ENCODE data around the gene DEAF1.
A peak's percentile ranks its signal among the peaks of the same experiment; 100 is the strongest.

DEAF1 gene

GRCh38 chr11:726278-727220 lies 31.5 kb upstream of the DEAF1 start:
- Histone ChIP-seq H3K4me3 (ENCODE audit: low read length) (peak overlapping the region; percentile 50; the same call in 1 of the 2 replicates), H3K27ac (ENCODE audit: low read length) (no peak overlapping the region), H3K9ac (ENCODE audit: low read depth, low read length) (peak overlapping the region; percentile 37; the same call in 1 of the 2 replicates), H3K9me3 (ENCODE audit: insufficient read depth, low read depth, low read length) (no peaks in the 10 kb centered on the region), H3K27me3 (ENCODE audit: insufficient read depth, low read length) (peaks cover 36% of the 10 kb centered on the region), H3K4me1 (ENCODE audit: insufficient read depth, low read length) (no peaks in the 10 kb centered on the region), H3K36me3 (ENCODE audit: insufficient read depth, low read depth, low read length) (no peaks in the 10 kb centered on the region)

DNA sequence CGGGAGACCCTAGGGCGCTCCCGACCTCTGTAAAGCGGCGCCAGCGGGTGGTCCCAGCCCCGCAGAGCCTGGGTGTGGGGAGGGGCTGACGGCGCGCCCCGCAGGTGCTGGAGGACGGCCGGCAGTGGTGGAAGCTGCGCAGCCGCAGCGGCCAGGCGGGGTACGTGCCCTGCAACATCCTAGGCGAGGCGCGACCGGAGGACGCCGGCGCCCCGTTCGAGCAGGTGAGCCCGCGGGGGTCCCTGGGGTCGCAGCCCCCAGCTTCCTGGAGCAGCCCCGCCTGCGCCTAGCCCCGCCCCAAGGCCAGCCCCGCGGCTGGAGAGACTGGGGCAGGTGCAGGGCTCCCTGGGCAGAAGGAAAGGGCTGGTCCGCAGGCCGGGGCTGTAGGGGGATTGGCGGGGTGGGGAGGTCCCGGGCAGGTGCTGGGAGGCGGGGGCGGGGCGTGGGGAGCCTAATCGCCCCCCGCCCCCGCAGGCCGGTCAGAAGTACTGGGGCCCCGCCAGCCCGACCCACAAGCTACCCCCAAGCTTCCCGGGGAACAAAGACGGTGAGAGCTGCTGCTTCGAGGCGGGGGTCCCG lies 30.7 kb upstream of the DEAF1 start:
- H3K9me3 ChIP-seq (ENCODE audit: insufficient read depth, low read depth, low read length): no peaks in the 10 kb centered on the region
- no peaks in the 10 kb centered on the region for H3K4me1 ChIP-seq (ENCODE audit: insufficient read depth, low read length)
- peaks cover 40% of the 10 kb centered on the region for H3K27me3 ChIP-seq (ENCODE audit: insufficient read depth, low read length)
- no peak overlapping the region for H3K27ac ChIP-seq (ENCODE audit: low read length)
- H3K36me3 ChIP-seq (ENCODE audit: insufficient read depth, low read depth, low read length): no peaks in the 10 kb centered on the region
- H3K4me3 ChIP-seq (ENCODE audit: low read length): peak overlapping the region; percentile 50; the same call in 1 of the 2 replicates
- no peak overlapping the region for H3K9ac ChIP-seq (ENCODE audit: low read depth, low read length)

- H3K27me3 ChIP-seq (ENCODE audit: insufficient read depth, low read length): peaks cover 48% of the 10 kb centered on the region
- H3K4me1 ChIP-seq (ENCODE audit: insufficient read depth, low read length): no peaks in the 10 kb centered on the region
- H3K27ac ChIP-seq (ENCODE audit: low read length): no peak overlapping the region
- H3K9me3 ChIP-seq (ENCODE audit: insufficient read depth, low read depth, low read length): no peaks in the 10 kb centered on the region
- no peak overlapping the region for H3K9ac ChIP-seq (ENCODE audit: low read depth, low read length)
- H3K4me3 ChIP-seq (ENCODE audit: low read length): no peak overlapping the region
- H3K36me3 ChIP-seq (ENCODE audit: insufficient read depth, low read depth, low read length): no peaks in the 10 kb centered on the region
These were observed 29.9 kb upstream of the DEAF1 start for GRCh38 chr11:724778-725386.

GRCh38 chr11:724049-724777 lies 29.2 kb upstream of the DEAF1 start:
- Histone ChIP-seq H3K9ac (ENCODE audit: low read depth, low read length) (no peak overlapping the region), H3K27me3 (ENCODE audit: insufficient read depth, low read length) (peaks cover 55% of the 10 kb centered on the region), H3K36me3 (ENCODE audit: insufficient read depth, low read depth, low read length) (no peaks in the 10 kb centered on the region)

GRCh38 chr11:723120-723883 lies 28.3 kb upstream of the DEAF1 start:
- Histone ChIP-seq H3K36me3 (ENCODE audit: insufficient read depth, low read depth, low read length) (no peaks in the 10 kb centered on the region), H3K9me3 (ENCODE audit: insufficient read depth, low read depth, low read length) (no peaks in the 10 kb centered on the region), H3K4me1 (ENCODE audit: insufficient read depth, low read length) (no peaks in the 10 kb centered on the region), H3K27me3 (ENCODE audit: insufficient read depth, low read length) (peaks cover 56% of the 10 kb centered on the region), H3K4me3 (ENCODE audit: low read length) (no peak overlapping the region), H3K9ac (ENCODE audit: low read depth, low read length) (no peak overlapping the region), H3K27ac (ENCODE audit: low read length) (no peak overlapping the region)

More at GRCh38 chr11:724049-724777, 29.2 kb upstream of the DEAF1 start:
- Histone ChIP-seq H3K4me1 (ENCODE audit: insufficient read depth, low read length) (no peaks in the 10 kb centered on the region), H3K27ac (ENCODE audit: low read length) (no peak overlapping the region), H3K4me3 (ENCODE audit: low read length) (no peak overlapping the region), H3K9me3 (ENCODE audit: insufficient read depth, low read depth, low read length) (no peaks in the 10 kb centered on the region)

DNA sequence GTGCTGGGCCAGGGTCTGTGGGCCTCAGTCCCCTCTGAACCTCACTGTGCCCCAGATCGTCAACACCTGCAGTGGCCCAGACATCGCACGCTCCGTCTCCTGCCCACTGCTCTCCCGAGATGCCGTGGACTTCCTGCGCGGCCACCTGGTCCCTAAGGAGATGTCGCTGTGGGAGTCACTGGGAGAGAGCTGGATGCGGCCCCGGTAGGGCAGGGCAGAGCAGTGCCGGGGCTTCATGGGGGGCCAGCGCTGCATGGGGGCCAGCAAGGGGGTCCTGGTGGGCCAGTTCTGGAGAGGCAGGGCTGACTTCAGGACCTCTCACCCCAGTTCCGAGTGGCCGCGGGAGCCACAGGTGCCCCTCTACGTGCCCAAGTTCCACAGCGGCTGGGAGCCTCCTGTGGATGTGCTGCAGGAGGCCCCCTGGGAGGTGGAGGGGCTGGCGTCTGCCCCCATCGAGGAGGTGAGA lies 27.4 kb upstream of the DEAF1 start:
- Histone ChIP-seq H3K27me3 (ENCODE audit: insufficient read depth, low read length) (peaks cover 51% of the 10 kb centered on the region), H3K9ac (ENCODE audit: low read depth, low read length) (no peak overlapping the region), H3K9me3 (ENCODE audit: insufficient read depth, low read depth, low read length) (no peaks in the 10 kb centered on the region), H3K4me1 (ENCODE audit: insufficient read depth, low read length) (no peaks in the 10 kb centered on the region), H3K36me3 (ENCODE audit: insufficient read depth, low read depth, low read length) (no peaks in the 10 kb centered on the region), H3K27ac (ENCODE audit: low read length) (no peak overlapping the region), H3K4me3 (ENCODE audit: low read length) (no peak overlapping the region)

GRCh38 chr11:721741-722345 lies 26.8 kb upstream of the DEAF1 start:
- H3K9ac ChIP-seq (ENCODE audit: low read depth, low read length): no peak overlapping the region
- no peak overlapping the region for H3K27ac ChIP-seq (ENCODE audit: low read length)
- no peaks in the 10 kb centered on the region for H3K36me3 ChIP-seq (ENCODE audit: insufficient read depth, low read depth, low read length)
- H3K4me1 ChIP-seq (ENCODE audit: insufficient read depth, low read length): no peaks in the 10 kb centered on the region
- H3K9me3 ChIP-seq (ENCODE audit: insufficient read depth, low read depth, low read length): no peaks in the 10 kb centered on the region
- H3K4me3 ChIP-seq (ENCODE audit: low read length): no peak overlapping the region
- peaks cover 46% of the 10 kb centered on the region for H3K27me3 ChIP-seq (ENCODE audit: insufficient read depth, low read length)

- H3K27ac ChIP-seq (ENCODE audit: low read length): no peak overlapping the region
- no peak overlapping the region for H3K4me3 ChIP-seq (ENCODE audit: low read length)
- no peaks in the 10 kb centered on the region for H3K36me3 ChIP-seq (ENCODE audit: insufficient read depth, low read depth, low read length)
- H3K4me1 ChIP-seq (ENCODE audit: insufficient read depth, low read length): no peaks in the 10 kb centered on the region
- no peaks in the 10 kb centered on the region for H3K9me3 ChIP-seq (ENCODE audit: insufficient read depth, low read depth, low read length)
- no peak overlapping the region for H3K9ac ChIP-seq (ENCODE audit: low read depth, low read length)
- peaks cover 40% of the 10 kb centered on the region for H3K27me3 ChIP-seq (ENCODE audit: insufficient read depth, low read length)
These were observed 26.3 kb upstream of the DEAF1 start for GRCh38 chr11:721247-721740.

DNA sequence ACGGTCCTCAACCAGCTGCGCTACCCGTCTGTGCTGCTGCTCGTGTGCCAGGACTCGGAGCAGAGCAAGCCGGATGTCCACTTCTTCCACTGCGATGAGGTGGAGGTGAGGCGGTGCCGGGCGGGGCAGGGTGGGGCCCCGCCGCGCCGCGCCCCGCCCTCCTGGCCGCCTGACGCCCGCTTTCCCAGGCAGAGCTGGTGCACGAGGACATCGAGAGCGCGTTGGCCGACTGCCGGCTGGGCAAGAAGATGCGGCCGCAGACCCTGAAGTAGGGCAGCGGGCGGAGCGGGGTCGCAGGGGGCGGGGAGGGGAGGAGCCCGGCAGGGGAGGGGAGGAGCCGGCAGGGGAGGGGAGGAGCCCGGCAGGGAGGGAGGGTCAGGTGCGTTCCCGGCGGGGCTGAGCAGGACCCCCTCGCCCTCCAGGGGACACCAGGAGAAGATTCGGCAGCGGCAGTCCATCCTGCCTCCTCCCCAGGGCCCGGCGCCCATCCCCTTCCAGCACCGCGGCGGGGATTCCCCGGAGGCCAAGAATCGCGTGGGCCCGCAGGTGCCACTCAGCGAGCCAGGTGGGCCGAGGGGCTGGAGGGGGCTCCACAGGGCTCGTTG lies 25.7 kb upstream of the DEAF1 start:
- peak overlapping the region; percentile 56 for H3K4me3 ChIP-seq (ENCODE audit: low read length)
- H3K27me3 ChIP-seq (ENCODE audit: insufficient read depth, low read length): peaks cover 35% of the 10 kb centered on the region
- no peak overlapping the region for H3K27ac ChIP-seq (ENCODE audit: low read length)
- no peaks in the 10 kb centered on the region for H3K9me3 ChIP-seq (ENCODE audit: insufficient read depth, low read depth, low read length)
- H3K9ac ChIP-seq (ENCODE audit: low read depth, low read length): no peak overlapping the region
- no peaks in the 10 kb centered on the region for H3K36me3 ChIP-seq (ENCODE audit: insufficient read depth, low read depth, low read length)
- no peaks in the 10 kb centered on the region for H3K4me1 ChIP-seq (ENCODE audit: insufficient read depth, low read length)

GRCh38 chr11:720017-720641 lies 25.1 kb upstream of the DEAF1 start:
- Histone ChIP-seq H3K4me3 (ENCODE audit: low read length) (peak overlapping the region; percentile 56), H3K27ac (ENCODE audit: low read length) (no peak overlapping the region), H3K4me1 (ENCODE audit: insufficient read depth, low read length) (no peaks in the 10 kb centered on the region), H3K27me3 (ENCODE audit: insufficient read depth, low read length) (peaks cover 29% of the 10 kb centered on the region), H3K36me3 (ENCODE audit: insufficient read depth, low read depth, low read length) (no peaks in the 10 kb centered on the region), H3K9ac (ENCODE audit: low read depth, low read length) (no peak overlapping the region), H3K9me3 (ENCODE audit: insufficient read depth, low read depth, low read length) (no peaks in the 10 kb centered on the region)

All from iPS-20b (cell line).